HFFc6 (cell line): ENCODE measurements around the gene IFITM5. TPM values are rescaled to one million over a fixed set of nuclear protein-coding genes. Genes with fewer than 3 reads are reported as not detected.

Experiments used
- DNase-seq: peaks from one replicate; pipeline ENCODE4 v3.0.0-alpha.2; 2018
- H3K27ac Mint-ChIP-seq: 2 replicates; pipeline ENCODE4 v1.8.0; 2020; ENCODE audit warnings: mild to moderate bottlenecking, mixed read lengths
- H3K27me3 Mint-ChIP-seq: 2 replicates; pipeline ENCODE4 v1.8.0; 2021; ENCODE audit warnings: mild to moderate bottlenecking, moderate library complexity, mixed read lengths; ENCODE audit not compliant: insufficient read depth
- H3K36me3 Mint-ChIP-seq: 2 replicates; pipeline ENCODE4 v1.8.0; 2021; ENCODE audit warnings: low read depth, mixed read lengths
- H3K4me1 Mint-ChIP-seq: 2 replicates; pipeline ENCODE4 v1.8.0; 2020; ENCODE audit warnings: low read depth, mixed read lengths
- H3K4me3 Mint-ChIP-seq: 2 replicates; pipeline ENCODE4 v1.8.0; 2020; ENCODE audit warnings: mild to moderate bottlenecking, moderate library complexity, mixed read lengths
- H3K9me3 Mint-ChIP-seq: 2 replicates; pipeline ENCODE4 v1.8.0; 2020; ENCODE audit warnings: mild to moderate bottlenecking, mixed read lengths
- total RNA-seq, 6 experiments: library from RNA; stranded (reverse); fragmentation: NEBNext Ultra II Directional; extraction: Animal tissue kit (Norgen Biotek cat#: 25700); gene quantifications; 2 replicates in 1 of 6; 3 replicates in 5 of 6; pipeline ENCODE4 v1.2.3, GENCODE V29; 2021
- TF ChIP-seq, protein P1 (sequence below): fragments of 200-600 bp; sonication (generic); IDR thresholded peaks from 2 replicates; pipeline ENCODE4 v1.5.0; 2021; ENCODE audit warnings: antibody characterized with exemption, mild to moderate bottlenecking

Gene IFITM5
- total RNA-seq, 6 experiments from 2014 or later, result not detected

DNA sequence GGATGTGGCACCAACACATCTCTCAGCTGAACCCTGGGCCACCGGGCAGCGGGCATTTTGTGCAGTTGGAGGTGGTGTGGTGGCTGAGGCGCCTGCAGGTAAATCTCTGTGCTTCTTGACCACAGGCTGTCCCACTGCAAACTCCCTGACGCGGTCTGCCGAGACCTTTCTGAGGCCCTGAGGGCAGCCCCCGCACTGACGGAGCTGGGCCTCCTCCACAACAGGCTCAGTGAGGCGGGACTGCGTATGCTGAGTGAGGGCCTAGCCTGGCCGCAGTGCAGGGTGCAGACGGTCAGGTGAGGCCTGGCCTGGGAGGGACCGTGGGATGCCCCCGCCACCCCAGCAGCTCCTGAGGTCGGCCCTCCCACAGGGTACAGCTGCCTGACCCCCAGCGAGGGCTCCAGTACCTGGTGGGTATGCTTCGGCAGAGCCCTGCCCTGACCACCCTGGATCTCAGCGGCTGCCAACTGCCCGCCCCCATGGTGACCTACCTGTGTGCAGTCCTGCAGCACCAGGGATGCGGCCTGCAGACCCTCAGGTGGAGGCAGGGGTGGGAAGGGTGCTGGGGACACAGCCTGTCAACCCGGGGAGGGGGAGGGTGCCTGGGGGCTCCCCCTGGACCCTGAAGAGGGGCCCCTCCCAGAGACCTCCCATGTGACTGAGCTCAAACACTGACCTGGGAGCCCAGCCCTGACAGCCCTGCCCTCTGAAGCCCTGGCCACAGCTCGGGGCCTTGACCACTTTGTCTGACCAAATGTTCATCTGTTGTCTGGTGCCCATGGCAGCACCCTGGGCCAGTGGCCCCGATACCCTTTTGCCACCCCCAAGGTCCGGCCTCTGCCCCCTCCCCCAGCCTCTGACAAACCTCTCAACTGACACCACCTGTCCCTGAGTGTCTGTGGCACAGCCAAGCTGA lies 15.0 kb downstream of the IFITM5 start:
- Mint-ChIP-seq H3K27ac (no peak overlapping the region), H3K27me3 (peaks cover 22% of the 10 kb centered on the region), H3K36me3 (no peaks in the 10 kb centered on the region), H3K9me3 (no peaks in the 10 kb centered on the region), H3K4me1 (no peaks in the 10 kb centered on the region), H3K4me3 (no peak overlapping the region)
- DNase-seq, result no peak
- TF ChIP-seq, protein P1, sequence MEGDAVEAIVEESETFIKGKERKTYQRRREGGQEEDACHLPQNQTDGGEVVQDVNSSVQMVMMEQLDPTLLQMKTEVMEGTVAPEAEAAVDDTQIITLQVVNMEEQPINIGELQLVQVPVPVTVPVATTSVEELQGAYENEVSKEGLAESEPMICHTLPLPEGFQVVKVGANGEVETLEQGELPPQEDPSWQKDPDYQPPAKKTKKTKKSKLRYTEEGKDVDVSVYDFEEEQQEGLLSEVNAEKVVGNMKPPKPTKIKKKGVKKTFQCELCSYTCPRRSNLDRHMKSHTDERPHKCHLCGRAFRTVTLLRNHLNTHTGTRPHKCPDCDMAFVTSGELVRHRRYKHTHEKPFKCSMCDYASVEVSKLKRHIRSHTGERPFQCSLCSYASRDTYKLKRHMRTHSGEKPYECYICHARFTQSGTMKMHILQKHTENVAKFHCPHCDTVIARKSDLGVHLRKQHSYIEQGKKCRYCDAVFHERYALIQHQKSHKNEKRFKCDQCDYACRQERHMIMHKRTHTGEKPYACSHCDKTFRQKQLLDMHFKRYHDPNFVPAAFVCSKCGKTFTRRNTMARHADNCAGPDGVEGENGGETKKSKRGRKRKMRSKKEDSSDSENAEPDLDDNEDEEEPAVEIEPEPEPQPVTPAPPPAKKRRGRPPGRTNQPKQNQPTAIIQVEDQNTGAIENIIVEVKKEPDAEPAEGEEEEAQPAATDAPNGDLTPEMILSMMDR, result no peak

DNA sequence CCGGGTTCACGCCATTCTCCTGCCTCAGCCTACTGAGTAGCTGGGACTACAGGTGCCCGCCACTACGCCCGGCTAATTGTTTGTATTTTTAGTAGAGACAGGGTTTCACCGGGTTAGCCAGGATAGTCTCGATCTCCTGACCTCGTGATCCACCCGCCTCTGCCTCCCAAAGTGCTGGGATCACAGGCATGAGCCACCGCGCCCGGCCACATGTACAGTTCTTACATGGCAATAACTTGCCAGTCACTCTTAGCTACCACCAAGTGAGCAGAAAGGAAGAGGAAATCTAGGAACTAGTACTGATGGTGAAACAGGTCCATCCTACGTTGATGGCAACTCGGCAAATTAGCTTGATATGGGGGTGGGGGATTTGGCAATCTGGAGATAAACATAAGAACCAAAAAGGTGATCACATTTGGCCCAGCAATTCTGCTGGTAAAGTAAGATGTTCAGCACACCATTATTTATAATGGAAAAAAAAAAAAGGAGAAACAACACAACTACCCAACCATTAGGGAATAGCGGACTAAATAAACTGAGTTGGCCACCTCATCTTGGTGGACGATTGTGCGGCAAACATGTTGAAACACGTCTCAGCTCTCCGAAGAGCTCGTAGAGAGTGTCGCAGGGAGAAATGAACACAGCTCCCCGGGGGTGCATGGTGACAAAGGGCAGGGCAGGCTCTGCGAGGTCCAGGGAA lies 15.8 kb downstream of the IFITM5 start:
- H3K9me3 Mint-ChIP-seq, result no peaks in the 10 kb centered on the region
- H3K27ac Mint-ChIP-seq, result no peak overlapping the region
- no peak overlapping the region for H3K4me3 Mint-ChIP-seq
- TF ChIP-seq, protein P1, result no peak
- H3K27me3 Mint-ChIP-seq, result peaks cover 25% of the 10 kb centered on the region
- no peaks in the 10 kb centered on the region for H3K4me1 Mint-ChIP-seq
- DNase-seq, result no peak
- H3K36me3 Mint-ChIP-seq, result no peaks in the 10 kb centered on the region

DNA sequence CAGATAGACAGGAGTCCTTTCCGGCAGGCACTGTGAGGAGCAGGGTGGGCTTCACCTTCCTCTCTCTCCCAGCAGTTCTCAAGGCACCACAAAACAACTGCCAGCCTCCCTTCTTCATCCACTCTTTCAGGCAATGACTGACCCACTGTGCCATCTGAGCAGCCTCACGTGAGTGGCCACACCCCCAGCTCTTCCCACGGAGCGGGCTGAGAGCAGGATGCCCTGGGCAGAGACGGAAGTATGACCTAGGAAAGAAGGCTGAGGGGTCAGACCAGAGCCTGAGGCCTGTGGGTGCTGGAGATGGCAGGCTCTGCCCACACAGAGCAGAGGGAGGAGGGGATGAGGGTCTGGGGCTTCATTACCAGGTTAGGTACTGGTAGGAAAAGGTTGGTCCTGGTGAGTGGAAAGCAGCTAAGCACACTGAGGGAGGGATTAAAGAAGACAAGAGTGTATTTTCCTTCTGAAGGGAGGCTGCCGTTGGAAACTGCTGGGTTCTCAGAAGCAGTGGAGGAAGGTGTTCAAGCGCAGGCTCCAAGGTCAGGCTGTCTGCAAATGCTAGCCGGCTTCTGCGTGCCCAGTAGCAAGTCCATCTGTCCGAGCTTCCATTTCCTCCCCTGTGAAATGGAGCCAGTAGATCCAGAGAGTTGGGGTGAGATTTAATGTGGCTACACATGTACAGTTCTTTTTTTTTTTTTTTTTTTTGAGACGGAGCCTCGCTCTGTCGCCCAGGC lies 16.5 kb downstream of the IFITM5 start:
- H3K4me3 Mint-ChIP-seq, result no peak overlapping the region
- no peak for DNase-seq
- no peaks in the 10 kb centered on the region for H3K4me1 Mint-ChIP-seq
- H3K27me3 Mint-ChIP-seq, result peaks cover 30% of the 10 kb centered on the region
- H3K36me3 Mint-ChIP-seq, result no peaks in the 10 kb centered on the region
- no peak overlapping the region for H3K27ac Mint-ChIP-seq
- TF ChIP-seq, protein P1, result no peak
- H3K9me3 Mint-ChIP-seq, result no peaks in the 10 kb centered on the region

DNA sequence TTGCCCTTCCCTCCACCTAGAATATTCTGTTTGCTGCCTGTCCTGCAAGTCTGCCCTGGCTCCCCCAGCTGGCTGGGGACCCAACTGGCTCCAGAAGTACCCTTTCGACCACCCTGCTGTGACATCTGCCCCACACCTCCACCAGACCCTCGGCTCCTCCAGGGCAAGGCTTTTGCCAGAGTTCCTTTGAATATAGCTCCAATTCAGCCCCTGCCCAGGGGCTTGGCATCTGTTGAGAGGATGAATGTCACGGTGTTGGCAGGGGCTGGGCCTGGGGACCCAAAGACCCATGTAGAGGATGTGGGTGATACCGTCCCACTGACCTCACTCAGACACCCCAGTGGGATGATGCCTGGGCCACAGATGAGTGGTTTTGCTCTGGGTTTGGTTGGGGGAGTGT lies 17.2 kb downstream of the IFITM5 start:
- peaks cover 31% of the 10 kb centered on the region for H3K27me3 Mint-ChIP-seq
- H3K9me3 Mint-ChIP-seq, result no peaks in the 10 kb centered on the region
- no peak overlapping the region for H3K27ac Mint-ChIP-seq
- no peak for DNase-seq
- no peak overlapping the region for H3K4me3 Mint-ChIP-seq
- no peaks in the 10 kb centered on the region for H3K4me1 Mint-ChIP-seq
- TF ChIP-seq, protein P1, result no peak
- no peaks in the 10 kb centered on the region for H3K36me3 Mint-ChIP-seq

DNA sequence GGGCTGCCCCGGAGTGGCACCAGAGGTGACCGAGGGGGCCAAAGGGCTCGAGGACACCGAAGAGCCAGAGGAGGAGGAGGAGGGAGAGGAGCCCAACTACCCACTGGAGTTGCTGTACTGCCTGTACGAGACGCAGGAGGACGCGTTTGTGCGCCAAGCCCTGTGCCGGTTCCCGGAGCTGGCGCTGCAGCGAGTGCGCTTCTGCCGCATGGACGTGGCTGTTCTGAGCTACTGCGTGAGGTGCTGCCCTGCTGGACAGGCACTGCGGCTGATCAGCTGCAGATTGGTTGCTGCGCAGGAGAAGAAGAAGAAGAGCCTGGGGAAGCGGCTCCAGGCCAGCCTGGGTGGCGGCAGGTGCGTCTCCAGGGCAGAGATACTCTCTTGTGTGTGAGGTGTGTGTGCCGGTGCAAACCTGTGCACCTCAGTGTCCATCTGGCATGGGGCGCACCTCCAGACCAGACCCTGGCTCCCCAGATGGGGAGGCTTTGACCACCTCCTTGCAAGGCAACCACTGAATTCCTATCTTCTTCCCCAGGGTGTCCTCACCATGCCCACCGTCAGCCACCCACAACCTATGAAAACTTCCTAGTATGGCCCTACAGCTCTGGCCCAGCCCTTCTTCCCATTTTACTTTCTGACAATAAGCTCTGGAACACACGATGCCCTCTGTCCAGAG lies 17.7 kb downstream of the IFITM5 start:
- Mint-ChIP-seq H3K27ac (no peak overlapping the region), H3K27me3 (peaks cover 33% of the 10 kb centered on the region), H3K4me3 (no peak overlapping the region), H3K36me3 (no peaks in the 10 kb centered on the region), H3K4me1 (no peaks in the 10 kb centered on the region), H3K9me3 (peaks cover 2% of the 10 kb centered on the region; the same call in 1 of the 2 replicates)
- DNase-seq, result no peak
- TF ChIP-seq, protein P1, result no peak
